Measurements from ENCODE around the gene NUP93. TPM values are rescaled to one million over a fixed set of nuclear protein-coding genes. Genes with fewer than 3 reads are reported as not detected.
A peak's percentile ranks its signal among the peaks of the same experiment; 100 is the strongest.

Gene NUP93
- polyA plus RNA-seq, 1 donor (not counting 4 experiments of a cell fraction or from before 2014, with no cell fraction given): 74.1 TPM

GRCh38 chr16:56682703-56683397 is 47.1 kb upstream of the NUP93 start:
- peak; percentile 36 for FAIRE-seq
- no peak for TF ChIP-seq CTCF (optimal IDR thresholded peaks at IDR 0.05 in 1 of 3, IDR thresholded peaks at IDR 0.05 in 1 of 3, conservative IDR thresholded peaks at IDR 0.05 in 1 of 3; ENCODE audit: extremely low read depth in 1 of 3, insufficient read depth in 2 of 3, low read length in 3 of 3)
- no peak for TF ChIP-seq EZH2 (IDR thresholded peaks at IDR 0.05; ENCODE audit: low read length)
- H4K20me1 ChIP-seq (ENCODE audit: control insufficient read depth, extremely low read depth, insufficient read depth, low read length): no peaks in the 10 kb centered on the region
- DNase-seq (ENCODE audit: low read depth, low spot score): no peak
- peak overlapping the region; percentile 100 for H3K4me2 ChIP-seq (ENCODE audit: control insufficient read depth, extremely low read depth, insufficient read depth, low read depth, low read length)
- H3K4me1 ChIP-seq (ENCODE audit: control insufficient read depth, extremely low read depth, insufficient read depth, low read length): peaks cover 33% of the 10 kb centered on the region
- H3K9me3 ChIP-seq (ENCODE audit: control insufficient read depth, low read depth, low read length): peaks cover 1% of the 10 kb centered on the region
- H2AFZ ChIP-seq (ENCODE audit: control insufficient read depth, low read length): peak overlapping the region; percentile 61
- H3K9me1 ChIP-seq (ENCODE audit: control insufficient read depth, extremely low read depth, insufficient read depth, low read length): no peaks in the 10 kb centered on the region
- H3K36me3 ChIP-seq (ENCODE audit: control insufficient read depth in 2 of 2, extremely low read depth in 1 of 2, insufficient read depth in 2 of 2, low read length in 2 of 2): peaks cover 0 to 3% of the 10 kb centered on the region in 2 experiments
- H3K9ac ChIP-seq (ENCODE audit: control insufficient read depth, extremely low read depth, insufficient read depth, low read length): peak overlapping the region; percentile 84
- dilution Hi-C loops (cut with MboI; ENCODE audit: extremely low pct_ligation_motif_present, low sequenced_read_pairs): no loop called here
- H3K27me3 ChIP-seq (ENCODE audit: control insufficient read depth, extremely low read depth, insufficient read depth, low read length): no peaks in the 10 kb centered on the region
- H3K4me3 ChIP-seq (ENCODE audit: control insufficient read depth in 2 of 3, extremely low read depth in 1 of 3, insufficient read depth in 2 of 3, low read depth in 1 of 3, low read length in 3 of 3): peak overlapping the region; percentile 55 to 91 (median 80)
- peak overlapping the region; percentile 75 for H3K27ac ChIP-seq (ENCODE audit: control insufficient read depth, insufficient read depth, low read length)
- H3K79me2 ChIP-seq (ENCODE audit: control insufficient read depth, insufficient read depth, low read length): peaks cover 4% of the 10 kb centered on the region

DNA sequence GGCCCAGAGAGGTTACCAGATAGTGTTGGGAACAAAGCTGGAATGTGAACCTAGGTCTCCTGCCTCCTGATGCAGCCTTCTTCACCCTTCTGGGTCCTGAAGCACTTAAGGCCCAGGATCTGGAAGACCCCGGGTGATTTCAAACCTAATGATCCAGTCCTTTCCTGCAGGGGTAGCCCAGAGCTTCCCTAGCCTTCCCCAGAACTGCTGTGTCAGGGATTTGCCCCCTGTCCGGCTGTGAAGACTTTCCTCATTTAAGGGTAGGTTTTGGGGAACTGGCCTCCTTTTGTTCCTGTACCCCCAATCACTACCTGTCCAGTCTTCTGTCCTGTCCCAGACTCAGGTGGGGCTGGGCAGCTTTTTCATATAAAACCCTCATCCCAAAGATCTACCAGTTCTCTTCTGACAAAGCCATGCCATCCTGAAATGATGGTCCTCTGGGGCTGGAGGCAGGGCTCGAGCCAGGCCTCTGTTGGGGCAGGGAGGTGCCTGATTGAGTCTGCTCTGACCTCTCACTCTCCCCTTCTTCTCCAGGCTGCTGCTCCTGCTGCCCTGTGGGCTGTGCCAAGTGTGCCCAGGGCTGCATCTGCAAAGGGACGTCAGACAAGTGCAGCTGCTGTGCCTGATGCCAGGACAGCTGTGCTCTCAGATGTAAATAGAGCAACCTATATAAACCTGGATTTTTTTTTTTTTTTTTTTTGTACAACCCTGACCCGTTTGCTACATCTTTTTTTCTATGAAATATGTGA is 46.3 kb upstream of the NUP93 start:
- no peaks in the 10 kb centered on the region for H3K27me3 ChIP-seq (ENCODE audit: control insufficient read depth, extremely low read depth, insufficient read depth, low read length)
- peak overlapping the region; percentile 84 for H3K9ac ChIP-seq (ENCODE audit: control insufficient read depth, extremely low read depth, insufficient read depth, low read length)
- no peak overlapping the region for H3K27ac ChIP-seq (ENCODE audit: control insufficient read depth, insufficient read depth, low read length)
- H3K4me2 ChIP-seq (ENCODE audit: control insufficient read depth, extremely low read depth, insufficient read depth, low read depth, low read length): peak overlapping the region; percentile 100
- no peak for DNase-seq (ENCODE audit: low read depth, low spot score)
- peaks cover 0 to 3% of the 10 kb centered on the region in 2 experiments for H3K36me3 ChIP-seq (ENCODE audit: control insufficient read depth in 2 of 2, extremely low read depth in 1 of 2, insufficient read depth in 2 of 2, low read length in 2 of 2)
- peak overlapping the region; percentile 55 to 91 (median 80) for H3K4me3 ChIP-seq (ENCODE audit: control insufficient read depth in 2 of 3, extremely low read depth in 1 of 3, insufficient read depth in 2 of 3, low read depth in 1 of 3, low read length in 3 of 3)
- TF ChIP-seq CTCF (optimal IDR thresholded peaks at IDR 0.05 in 1 of 3, IDR thresholded peaks at IDR 0.05 in 1 of 3, conservative IDR thresholded peaks at IDR 0.05 in 1 of 3; ENCODE audit: extremely low read depth in 1 of 3, insufficient read depth in 2 of 3, low read length in 3 of 3): no peak
- no peak for TF ChIP-seq EZH2 (IDR thresholded peaks at IDR 0.05; ENCODE audit: low read length)
- H3K79me2 ChIP-seq (ENCODE audit: control insufficient read depth, insufficient read depth, low read length): peaks cover 4% of the 10 kb centered on the region
- H2AFZ ChIP-seq (ENCODE audit: control insufficient read depth, low read length): no peak overlapping the region
- FAIRE-seq: no peak
- peaks cover 33% of the 10 kb centered on the region for H3K4me1 ChIP-seq (ENCODE audit: control insufficient read depth, extremely low read depth, insufficient read depth, low read length)
- dilution Hi-C loops (cut with MboI; ENCODE audit: extremely low pct_ligation_motif_present, low sequenced_read_pairs): no loop called here
- no peaks in the 10 kb centered on the region for H3K9me1 ChIP-seq (ENCODE audit: control insufficient read depth, extremely low read depth, insufficient read depth, low read length)
- H3K9me3 ChIP-seq (ENCODE audit: control insufficient read depth, low read depth, low read length): peaks cover 1% of the 10 kb centered on the region
- H4K20me1 ChIP-seq (ENCODE audit: control insufficient read depth, extremely low read depth, insufficient read depth, low read length): no peaks in the 10 kb centered on the region

Data from keratinocyte (primary cell).